A549 (cell line): ENCODE measurements around the gene NOTCH2. TPM values are rescaled to one million over a fixed set of nuclear protein-coding genes. Genes with fewer than 3 reads are reported as not detected.

Experiments used
- ATAC-seq, 2 experiments: fragments of 200-7000 bp in 1 of 2; fragments of >200 bp in 1 of 2; cut with Nextera tagmentation in 1 of 2; cut with Tn5 transposase in 1 of 2; 3 replicates each; pipeline versions ENCODE4 v1.8.0 to v1.9.1; 2018 to 2020; ENCODE audit warnings: mild to moderate bottlenecking in 1 of 2, moderate library complexity in 1 of 2
- CTCF ChIA-PET: fragments of 300-600 bp; sonication (Branson Sonifier 250); formaldehyde crosslinking; extraction: SDS; loops from one replicate; lab custom pipeline; 2021; ENCODE audit warnings: antibody characterized with exemption, inconsistent platforms; lab: Yijun Ruan, JAX
- POLR2A ChIA-PET: fragments of 350-600 bp; formaldehyde crosslinking; extraction: SDS; loops from one replicate; lab custom pipeline; 2021; ENCODE audit warnings: antibody characterized with exemption, inconsistent platforms; lab: Yijun Ruan, JAX
- DNase-seq, 2 experiments: peaks; one replicate each; pipeline versions ENCODE4 v3.0.0 to v3.0.0-alpha.2; 2011 to 2016; ENCODE audit warnings: low read depth in 1 of 2, low spot score in 1 of 2
- FAIRE-seq: peaks from 2 replicates; lab custom pipeline; 2011; peaks lifted over from hg19 to GRCh38; lab: Jason Lieb, UNC
- H3K27ac ChIP-seq, 2 experiments: fragments of >200 bp; sonication (Bioruptor Twin); formaldehyde crosslinking; 3 replicates each; pipeline ENCODE4 v1.5.1; 2016 to 2017
- H3K4me1 ChIP-seq: fragments of >200 bp; sonication (Bioruptor Twin); formaldehyde crosslinking; 3 replicates; pipeline ENCODE4 v1.6.1; 2016
- H3K4me2 ChIP-seq: fragments of >200 bp; sonication (Bioruptor Twin); formaldehyde crosslinking; 3 replicates; pipeline ENCODE4 v1.6.1; 2016
- H3K4me3 ChIP-seq: fragments of >200 bp; sonication (Bioruptor Twin); formaldehyde crosslinking; 3 replicates; pipeline ENCODE4 v1.5.1; 2016
- H3K9me3 ChIP-seq: fragments of >200 bp; sonication (Bioruptor Twin); formaldehyde crosslinking; 3 replicates; pipeline ENCODE4 v1.6.1; 2016
- CBX8 ChIP-seq: fragments of 200-600 bp; sonication (generic); IDR thresholded peaks from 2 replicates; pipeline ENCODE4 v1.6.1; 2016
- CEBPB ChIP-seq, 2 experiments: fragments of >200 bp in 1 of 2; sonication (Bioruptor Twin) in 1 of 2; formaldehyde crosslinking in 1 of 2; IDR thresholded peaks; 2 replicates each; pipeline ENCODE4 v1.6.1; 2012 to 2016
- CHD4 ChIP-seq: fragments of 200-600 bp; sonication (generic); IDR thresholded peaks from 2 replicates; pipeline ENCODE4 v1.6.1; 2016; ENCODE audit warnings: antibody characterized with exemption, mild to moderate bottlenecking, borderline replicate concordance
- CTCF ChIP-seq: fragments of >200 bp; sonication (Bioruptor Twin); formaldehyde crosslinking; IDR thresholded peaks from 3 replicates; pipeline ENCODE4 v1.5.1; 2016
- E2F6 ChIP-seq: IDR thresholded peaks from 2 replicates; pipeline ENCODE4 v1.6.1; 2012; ENCODE audit warnings: low read depth, borderline replicate concordance
- EHF ChIP-seq: fragments of 250-450 bp; sonication (Bioruptor Pico); IDR thresholded peaks from 2 replicates; pipeline ENCODE4 v1.5.0; 2020; ENCODE audit warnings: mild to moderate bottlenecking
- EHMT2 ChIP-seq: fragments of 200-600 bp; sonication (generic); IDR thresholded peaks from 2 replicates; pipeline ENCODE4 v1.6.1; 2016; ENCODE audit warnings: antibody characterized with exemption, low read depth, mild to moderate bottlenecking, moderate library complexity
- GATA3 ChIP-seq: IDR thresholded peaks from 2 replicates; pipeline ENCODE4 v1.6.1; 2012; ENCODE audit warnings: borderline replicate concordance
- HES2 ChIP-seq: fragments of >200 bp; sonication (Bioruptor Twin); formaldehyde crosslinking; IDR thresholded peaks from 2 replicates; pipeline ENCODE4 v1.6.1; 2016
- JUNB ChIP-seq: fragments of >200 bp; sonication (Bioruptor Twin); formaldehyde crosslinking; IDR thresholded peaks from 2 replicates; pipeline ENCODE4 v1.6.1; 2016
- KDM1A ChIP-seq: fragments of 200-600 bp; sonication (generic); IDR thresholded peaks from 2 replicates; pipeline ENCODE4 v1.6.1; 2016; ENCODE audit warnings: low read depth, mild to moderate bottlenecking
- MAFK ChIP-seq: fragments of 450-650 bp; IDR thresholded peaks from 2 replicates; pipeline ENCODE4 v1.6.1; 2014; ENCODE audit not compliant: partially characterized antibody
- MAZ ChIP-seq: fragments of 150-350 bp; IDR thresholded peaks from 2 replicates; pipeline ENCODE4 v1.6.1; 2014; ENCODE audit warnings: antibody characterized with exemption, low read depth, low read length, borderline replicate concordance
- NR3C1 ChIP-seq: fragments of >200 bp; sonication (Bioruptor Twin); formaldehyde crosslinking; IDR thresholded peaks from 3 replicates; pipeline ENCODE4 v1.6.1; 2017
- POLR2A ChIP-seq: IDR thresholded peaks from 2 replicates; pipeline ENCODE4 v1.6.1; 2012; ENCODE audit warnings: mild to moderate bottlenecking, low read length
- POLR2AphosphoS2 ChIP-seq: conservative IDR thresholded peaks from 2 replicates; pipeline ENCODE4 v1.6.1; 2012; ENCODE audit warnings: low read length, improper control_type of control experiment, inconsistent platforms
- RAD21 ChIP-seq, 2 experiments: fragments of >200 bp in 1 of 2; sonication (Bioruptor Twin) in 1 of 2; formaldehyde crosslinking in 1 of 2; IDR thresholded peaks in 1 of 2; conservative IDR thresholded peaks in 1 of 2; 2 replicates in 1 of 2; 3 replicates in 1 of 2; pipeline ENCODE4 v1.6.1; 2012 to 2018; ENCODE audit warnings: inconsistent platforms in 1 of 2
- SMC3 ChIP-seq: fragments of >200 bp; sonication (Bioruptor Twin); formaldehyde crosslinking; IDR thresholded peaks from 3 replicates; pipeline ENCODE4 v1.6.1; 2018; ENCODE audit warnings: inconsistent platforms
- TFCP2L1 ChIP-seq: fragments of 250-450 bp; sonication (Bioruptor Pico); IDR thresholded peaks from 2 replicates; pipeline ENCODE4 v1.5.0; 2021; ENCODE audit warnings: mild to moderate bottlenecking
- TP53 ChIP-seq: fragments of 250-450 bp; sonication (Bioruptor Pico); IDR thresholded peaks from 2 replicates; pipeline ENCODE4 v1.5.0; 2021; ENCODE audit warnings: mild to moderate bottlenecking, moderate library complexity
- WGBS: methylation state at CpG from one replicate; pipeline ENCODE4 v1.1.6; 2017; ENCODE audit errors: missing lambda C conversion rate; 5-methylcytosine and 5-hydroxymethylcytosine counted together
- polyA plus RNA-seq, 4 experiments: library from polyadenylated mRNA; depleted of rRNA in 3 of 4; stranded (reverse); fragments of >200 nt; fragmentation: RNase III in 1 of 4; extraction: RNeasy Plus Mini Kit Qiagen cat#74134 plus additional on column Dnase treatment in 1 of 4; gene quantifications; 2 replicates in 3 of 4; 3 replicates in 1 of 4; pipeline ENCODE4 v1.2.3, GENCODE V29; 2011 to 2017

The NOTCH2 gene
- polyA plus RNA-seq, 2 of the 4 experiments (the other 2 are of a cell fraction): 11.6 to 15.0 TPM

GRCh38 chr1:119888476-119888875 lies 181.0 kb downstream of the NOTCH2 start:
- no peak for TF ChIP-seq TP53 (CRISPR knock-in tag)
- TF ChIP-seq CEBPB (IDR thresholded peaks at IDR 0.05): no peak
- no peak for TF ChIP-seq POLR2A
- no peak for TF ChIP-seq HES2
- no peak for TF ChIP-seq EHMT2
- TF ChIP-seq CBX8: no peak
- H3K27ac ChIP-seq: no peak overlapping the region
- ChIA-PET CTCF (interaction anchor here (1.7 kb wide), 1 partner anchor 46 kb away, joined by 5 read pairs; no protein-coding TSS in a partner anchor), POLR2A (no interaction called here)
- no peaks in the 10 kb centered on the region for H3K4me1 ChIP-seq
- no peak overlapping the region for H3K4me3 ChIP-seq
- ATAC-seq (no peak), FAIRE-seq (no peak), DNase-seq (no peak)
- H3K9me3 ChIP-seq: no peaks in the 10 kb centered on the region
- no peak overlapping the region for H3K4me2 ChIP-seq

- TF ChIP-seq CHD4 (no peak), MAFK (peak; percentile 68)
- TF ChIP-seq, all 56 proteins: peak for 1
- ATAC-seq (no peak), FAIRE-seq (no peak)
Observed at GRCh38 chr1:119887427-119887826, 182.0 kb downstream of the NOTCH2 start.

GRCh38 chr1:119885903-119886783 lies 183.3 kb downstream of the NOTCH2 start:
- H3K4me3 ChIP-seq: no peak overlapping the region
- no peak overlapping the region for H3K4me2 ChIP-seq
- H3K4me1 ChIP-seq: no peaks in the 10 kb centered on the region
- FAIRE-seq (no peak), ATAC-seq (peak; percentile 81 to 85)
- H3K9me3 ChIP-seq: no peaks in the 10 kb centered on the region
- CTCF ChIA-PET: interaction anchor here (0.7 to 1.7 kb wide), 7 partner anchors 8 to 290 kb away, joined by 3 to 8 read pairs (median 4); partner anchors contain the start of gene SEC22B
- no peak overlapping the region for H3K27ac ChIP-seq
- WGBS: 22% methylated on average over 11 of the region's 11 CpGs
- TF ChIP-seq MAFK (no peak), JUNB (no peak), CTCF (peak; percentile 57), SMC3 (peak; percentile 45; the same call in 2 of the 3 replicates), RAD21 (conservative IDR thresholded peaks at IDR 0.05 in 1 of 2, IDR thresholded peaks at IDR 0.05 in 1 of 2) (peak; percentile 47 to 59), MAZ (no peak), POLR2AphosphoS2 (no peak), GATA3 (no peak)
- TF ChIP-seq, all 56 proteins: peak for 3
- peak; percentile 18 to 40 for DNase-seq
- POLR2A ChIA-PET: no interaction called here

More at GRCh38 chr1:119887427-119887826, 182.0 kb downstream of the NOTCH2 start:
- ChIA-PET POLR2A (no interaction called here), CTCF (interaction anchor here (0.9 to 1.7 kb wide), 5 partner anchors 9 to 49 kb away, joined by 3 to 8 read pairs (median 4); no protein-coding TSS in a partner anchor)
- Histone ChIP-seq H3K4me3 (no peak overlapping the region), H3K27ac (no peak overlapping the region), H3K9me3 (no peaks in the 10 kb centered on the region), H3K4me1 (no peaks in the 10 kb centered on the region), H3K4me2 (no peak overlapping the region)
- DNase-seq: no peak

GRCh38 chr1:119884711-119885110 lies 184.8 kb downstream of the NOTCH2 start:
- Histone ChIP-seq H3K27ac (no peak overlapping the region), H3K4me2 (no peak overlapping the region), H3K9me3 (no peaks in the 10 kb centered on the region), H3K4me1 (no peaks in the 10 kb centered on the region), H3K4me3 (no peak overlapping the region)
- FAIRE-seq (no peak), ATAC-seq (no peak), DNase-seq (no peak)
- WGBS: 36% methylated on average over 2 of the region's 2 CpGs
- TF ChIP-seq POLR2AphosphoS2 (no peak), TFCP2L1 (CRISPR knock-in tag) (no peak), EHF (CRISPR knock-in tag) (no peak), KDM1A (no peak), SMC3 (no peak), E2F6 (no peak), NR3C1 (no peak)
- ChIA-PET POLR2A (no interaction called here), CTCF (interaction anchor here (1.1 kb wide), 1 partner anchor 63 kb away, joined by 3 read pairs; no protein-coding TSS in a partner anchor)
